Hair follicular keratinocyte (primary cell): ENCODE measurements around the gene PHF5A. TPM values are rescaled to one million over a fixed set of nuclear protein-coding genes. Genes with fewer than 3 reads are reported as not detected.

ENCODE experiments used
- total RNA-seq: library from RNA; depleted of rRNA; stranded (reverse); fragments of >200 nt; gene quantifications from 2 replicates; pipeline ENCODE4 v1.2.3, GENCODE V29; 2015

The PHF5A gene
- total RNA-seq = 48.5 and 86.8 TPM in 2 replicates

GRCh38 chr22:41468381-41469217, at the start of gene PHF5A, which contains the start of gene ACO2:
TSS of gene PHF5A (minus strand) at chr22:41468692. CDS start at chr22:41468653, 39 bp downstream.
TSS of gene ACO2 (plus strand) at chr22:41469117. CDS start at chr22:41469147, 30 bp downstream.

GRCh38 chr22:41446639-41447434, 21.7 kb downstream of the PHF5A start, which contains the start of gene TOB2:
TSS of gene TOB2 (minus strand) at chr22:41446801. CDS start at chr22:41437345, 9,456 bp downstream.

Other genes with a start within 250 kb of the PHF5A start
- gene CHADL, start 227.8 kb downstream of the PHF5A start, total RNA-seq = 1.9 and 3.5 TPM in 2 replicates
- gene RANGAP1, start 182.5 kb downstream of the PHF5A start, total RNA-seq = 112 and 192 TPM in 2 replicates
- 36.2 and 50.3 TPM in 2 replicates for gene ZC3H7B, start 167.2 kb downstream of the PHF5A start, total RNA-seq
- 6.1 and 6.4 TPM in 2 replicates for gene TEF, start 86.8 kb downstream of the PHF5A start, total RNA-seq
- gene TOB2, start 21.9 kb downstream of the PHF5A start, total RNA-seq = 18.0 TPM in 2 replicates
- gene ACO2, start 425 bp upstream of the PHF5A start, total RNA-seq = 86.4 and 93.8 TPM in 2 replicates
- gene POLR3H, start 75.8 kb upstream of the PHF5A start, total RNA-seq = 10.8 and 21.3 TPM in 2 replicates
- not detected in 2 replicates for gene CSDC2, start 92.3 kb upstream of the PHF5A start, total RNA-seq
- gene PMM1, start 121.1 kb upstream of the PHF5A start, total RNA-seq = 66.9 and 73.7 TPM in 2 replicates
- gene DESI1, start 152.4 kb upstream of the PHF5A start, total RNA-seq = 72.8 and 126 TPM in 2 replicates
- gene XRCC6, start 152.6 kb upstream of the PHF5A start, total RNA-seq = 273 and 461 TPM in 2 replicates
- gene SNU13, start 220.2 kb upstream of the PHF5A start, total RNA-seq = 166 and 191 TPM in 2 replicates
- 0.31 TPM in 1 of 2 replicates, not detected in the other for gene MEI1, start 230.8 kb upstream of the PHF5A start, total RNA-seq